ENCODE measurements around the gene ARHGDIB.

Gene ARHGDIB

GRCh38 chr12:14902465-14902864 lies 58.9 kb downstream of the ARHGDIB start:
- no peak for TF ChIP-seq CTCF (IDR thresholded peaks at IDR 0.05)

DNA sequence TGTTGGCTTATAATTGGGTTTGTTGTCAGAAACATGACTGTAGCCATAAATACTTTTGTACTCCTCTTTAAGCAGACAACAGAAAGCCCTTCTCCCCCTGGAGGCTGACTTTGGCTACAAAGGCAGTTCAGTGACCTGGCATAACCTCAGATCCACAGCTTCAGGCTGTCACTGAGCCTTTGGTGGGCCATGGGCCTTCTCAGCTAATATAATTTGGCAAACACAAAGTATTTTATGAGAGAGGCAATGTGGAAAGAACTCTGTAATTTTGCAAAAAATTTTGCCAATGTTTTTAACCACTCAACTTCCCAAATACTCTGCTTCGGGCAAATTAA lies 60.2 kb downstream of the ARHGDIB start:
- TF ChIP-seq CTCF (IDR thresholded peaks at IDR 0.05) = no peak

DNA sequence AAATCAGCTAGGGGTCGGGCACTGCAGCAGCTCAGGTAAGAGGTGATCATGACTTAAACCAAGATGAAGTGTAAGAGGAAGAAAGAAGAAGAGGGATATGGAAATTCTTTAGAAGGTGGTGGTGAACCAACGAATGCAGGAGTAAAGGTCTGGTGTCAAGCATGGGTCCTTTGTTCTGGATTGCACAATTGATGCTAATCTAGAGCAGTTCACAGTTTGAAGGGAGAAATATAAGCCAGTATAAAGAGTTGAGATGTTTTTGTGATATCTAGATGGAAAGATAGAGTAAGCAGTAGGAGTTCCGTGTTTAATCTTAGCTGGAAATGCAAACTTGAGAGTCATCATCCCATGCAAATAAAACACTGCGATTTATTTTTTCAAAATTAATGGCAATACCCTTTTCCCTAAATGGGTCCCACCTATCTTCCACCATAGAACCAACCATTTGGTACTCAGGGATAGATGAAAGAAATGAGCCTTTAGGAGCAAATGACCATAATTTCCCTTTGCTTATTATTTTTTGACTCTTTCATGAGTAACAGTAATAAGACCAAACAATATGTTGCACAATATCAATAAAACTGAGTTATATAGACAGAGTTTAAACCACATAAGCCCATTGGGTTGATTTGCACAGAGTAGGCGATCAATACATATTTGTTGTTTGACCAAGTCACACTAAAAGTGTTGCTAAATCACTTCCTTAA lies 60.7 kb downstream of the ARHGDIB start:
- TF ChIP-seq CTCF (IDR thresholded peaks at IDR 0.05) = no peak

DNA sequence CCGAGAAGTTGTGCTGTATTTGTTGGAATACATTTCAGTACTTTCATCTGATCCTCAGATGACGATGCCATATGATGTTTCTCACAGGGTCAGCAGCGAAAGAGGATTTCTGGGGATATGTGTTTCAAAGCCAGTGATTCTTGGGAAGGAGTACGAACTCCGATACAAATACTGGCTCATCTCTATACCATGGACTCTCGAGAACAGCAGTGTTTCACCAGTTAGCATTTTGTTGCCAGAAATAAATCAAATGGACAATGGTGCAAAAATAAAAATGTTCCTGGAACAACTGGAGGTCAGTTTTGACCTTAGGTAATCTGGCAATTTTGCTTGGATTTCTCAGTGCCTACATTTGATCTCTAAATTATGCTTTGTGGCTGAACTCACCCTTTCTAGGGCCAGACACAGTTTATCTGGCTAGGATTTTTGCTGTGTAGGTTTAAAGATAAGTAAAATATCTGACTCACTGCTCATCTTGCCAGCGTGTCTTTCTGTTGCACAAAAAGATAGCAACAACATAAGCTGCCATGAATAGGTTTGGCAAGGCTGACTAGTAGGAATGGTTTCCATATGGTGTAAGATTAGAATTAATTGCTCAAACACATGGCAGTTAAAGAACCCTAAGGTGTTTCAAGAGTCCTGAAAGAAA lies 64.8 kb downstream of the ARHGDIB start:
- TF ChIP-seq CTCF (IDR thresholded peaks at IDR 0.05) = no peak

- no peak for TF ChIP-seq CTCF (IDR thresholded peaks at IDR 0.05)
Measured at GRCh38 chr12:14893506-14894250, 67.7 kb downstream of the ARHGDIB start.

DNA sequence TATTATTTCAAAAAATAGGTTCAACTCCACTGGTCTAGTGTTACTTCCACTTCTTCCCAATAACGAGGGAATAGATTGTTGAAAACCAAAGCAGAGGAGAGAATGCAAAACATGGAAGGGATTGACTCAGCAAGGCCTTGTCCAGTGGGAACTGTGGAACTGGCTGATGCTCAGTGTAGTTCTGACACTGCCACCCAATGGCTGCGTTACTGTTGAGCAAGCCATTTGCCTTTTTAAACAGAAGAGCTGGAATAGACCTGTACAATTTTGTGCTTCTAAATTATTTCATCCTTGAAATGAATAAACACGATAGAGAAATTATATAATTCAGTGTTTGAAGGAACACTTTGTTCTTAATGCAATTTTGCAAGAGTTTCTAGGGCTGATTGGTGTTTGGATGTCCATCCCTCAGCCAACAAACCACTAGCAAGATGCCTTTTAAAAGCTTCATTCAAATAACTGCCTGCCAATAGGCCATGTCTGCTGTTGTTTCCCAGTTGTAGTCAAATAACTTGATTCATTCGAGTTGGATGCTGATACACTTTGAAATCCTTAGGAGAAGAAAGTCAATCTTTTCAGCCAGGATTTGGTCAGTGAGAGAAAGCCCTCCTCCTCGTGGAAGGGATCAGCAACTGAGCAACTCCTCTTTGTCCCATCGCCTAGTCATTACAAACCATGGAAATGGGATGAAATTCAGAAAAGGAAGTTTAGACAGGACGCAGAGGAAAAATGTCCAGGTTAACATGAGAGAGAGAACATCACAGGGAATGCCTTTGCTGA lies 68.5 kb downstream of the ARHGDIB start:
- TF ChIP-seq CTCF (IDR thresholded peaks at IDR 0.05) = no peak; the same call in 1 of the 2 replicates
